H9 (cell line): ENCODE data around the gene AMDHD2. TPM values are rescaled to one million over a fixed set of nuclear protein-coding genes. Genes with fewer than 3 reads are reported as not detected.
"Not testable (repeated sequence)": the region's sequence is repeated elsewhere in the genome, so short reads cannot be mapped to it uniquely, and the experiment has no call there.

Experiments used
- DNase-seq: peaks from one replicate; pipeline ENCODE4 v3.0.0-alpha.2; 2017
- H2AFZ ChIP-seq: one replicate; pipeline ENCODE4 v1.6.1; 2013; ENCODE audit warnings: mild to moderate bottlenecking, low read length, control low read depth, moderate library complexity
- H2AK5ac ChIP-seq: 2 replicates; pipeline ENCODE4 v1.6.1; 2013; ENCODE audit warnings: low read length, control low read depth, mixed read lengths; ENCODE audit not compliant: insufficient read length
- H2BK120ac ChIP-seq: one replicate; pipeline ENCODE4 v1.6.1; 2013; ENCODE audit warnings: low read depth, mild to moderate bottlenecking, low read length, control low read depth, inconsistent platforms; ENCODE audit not compliant: poor library complexity, severe bottlenecking
- H2BK12ac ChIP-seq: 2 replicates; pipeline ENCODE4 v1.6.1; 2013; ENCODE audit warnings: low read length, control low read depth, mixed read lengths, low read depth; ENCODE audit not compliant: insufficient read length
- H2BK15ac ChIP-seq: 2 replicates; pipeline ENCODE4 v1.6.1; 2013; ENCODE audit warnings: low read depth, low read length, control low read depth
- H2BK20ac ChIP-seq: one replicate; pipeline ENCODE4 v1.6.1; 2013; ENCODE audit warnings: low read depth, mild to moderate bottlenecking, low read length, control low read depth, inconsistent platforms; ENCODE audit not compliant: poor library complexity, severe bottlenecking
- H2BK5ac ChIP-seq: 2 replicates; pipeline ENCODE4 v1.6.1; 2013; ENCODE audit warnings: low read length, control low read depth, mixed read lengths; ENCODE audit not compliant: insufficient read length
- H3K14ac ChIP-seq: 2 replicates; pipeline ENCODE4 v1.6.1; 2013; ENCODE audit warnings: low read length, control low read depth; ENCODE audit not compliant: insufficient read depth
- H3K18ac ChIP-seq: 2 replicates; pipeline ENCODE4 v1.6.1; 2013; ENCODE audit warnings: low read depth, mild to moderate bottlenecking, mixed read lengths, low read length, control low read depth; ENCODE audit not compliant: insufficient read length
- H3K23ac ChIP-seq: 2 replicates; pipeline ENCODE4 v1.6.1; 2013; ENCODE audit warnings: low read length, control low read depth, mixed read lengths, low read depth; ENCODE audit not compliant: insufficient read length
- H3K23me2 ChIP-seq: 2 replicates; pipeline ENCODE4 v1.6.1; 2013; ENCODE audit warnings: low read depth, mild to moderate bottlenecking, mixed read lengths, low read length, control low read depth; ENCODE audit not compliant: insufficient read length, poor library complexity, severe bottlenecking
- H3K27ac ChIP-seq: 2 replicates; pipeline ENCODE4 v1.5.1; 2013; ENCODE audit warnings: low read length, control low read depth, mixed read lengths, low read depth; ENCODE audit not compliant: insufficient read length
- H3K27me3 ChIP-seq: 2 replicates; pipeline ENCODE4 v1.6.1; 2013; ENCODE audit warnings: low read length, control low read depth, inconsistent platforms; ENCODE audit not compliant: insufficient read depth
- H3K4ac ChIP-seq: 2 replicates; pipeline ENCODE4 v1.6.1; 2013; ENCODE audit warnings: low read depth, mild to moderate bottlenecking, control low read depth, inconsistent platforms, low read length, moderate library complexity
- H3K4me1 ChIP-seq: 2 replicates; pipeline ENCODE4 v1.6.1; 2013; ENCODE audit warnings: low read length, control low read depth, inconsistent platforms; ENCODE audit not compliant: insufficient read depth
- H3K4me2 ChIP-seq: 2 replicates; pipeline ENCODE4 v1.6.1; 2013; ENCODE audit warnings: low read length, control low read depth, mixed read lengths; ENCODE audit not compliant: insufficient read length, insufficient read depth
- H3K56ac ChIP-seq: 2 replicates; pipeline ENCODE4 v1.6.1; 2013; ENCODE audit warnings: low read depth, mild to moderate bottlenecking, mixed read lengths, low read length, control low read depth; ENCODE audit not compliant: insufficient read length
- H3K79me1 ChIP-seq: 2 replicates; pipeline ENCODE4 v1.6.1; 2013; ENCODE audit warnings: low read depth, mild to moderate bottlenecking, moderate library complexity, low read length, control low read depth, inconsistent platforms; ENCODE audit not compliant: insufficient read depth, poor library complexity, severe bottlenecking
- H3K79me2 ChIP-seq: 2 replicates; pipeline ENCODE4 v1.6.1; 2013; ENCODE audit warnings: low read length, control low read depth, inconsistent platforms; ENCODE audit not compliant: insufficient read depth
- H3K9ac ChIP-seq: 2 replicates; pipeline ENCODE4 v1.6.1; 2013; ENCODE audit warnings: low read length, control low read depth, mixed read lengths; ENCODE audit not compliant: insufficient read length; ENCODE audit errors: extremely low read depth
- H3K9me3 ChIP-seq: one replicate; pipeline ENCODE4 v1.6.1; 2013; ENCODE audit warnings: low read depth, low read length, inconsistent platforms; ENCODE audit not compliant: control insufficient read depth
- H3T11ph ChIP-seq: one replicate; pipeline ENCODE4 v1.6.1; 2013; ENCODE audit warnings: mild to moderate bottlenecking, low read length, control low read depth, inconsistent platforms
- H4K20me1 ChIP-seq: one replicate; pipeline ENCODE4 v1.6.1; 2013; ENCODE audit not compliant: control insufficient read depth, insufficient read length, insufficient read depth
- H4K5ac ChIP-seq: 2 replicates; pipeline ENCODE4 v1.6.1; 2013; ENCODE audit warnings: low read depth, mild to moderate bottlenecking, mixed read lengths, low read length, control low read depth; ENCODE audit not compliant: insufficient read length
- H4K8ac ChIP-seq: replicated peaks from 2 replicates; pipeline ENCODE4 v1.6.1; 2013; ENCODE audit warnings: low read length, control low read depth, mixed read lengths, low read depth; ENCODE audit not compliant: insufficient read length
- H4K91ac ChIP-seq: 2 replicates; pipeline ENCODE4 v1.6.1; 2013; ENCODE audit warnings: low read depth, mild to moderate bottlenecking, moderate library complexity, mixed read lengths, low read length, control low read depth; ENCODE audit not compliant: insufficient read length
- H3K27ac Mint-ChIP-seq, 3 experiments: 2 replicates in 2 of 3; 3 replicates in 1 of 3; pipeline ENCODE4 v1.8.0; 2020 to 2021; ENCODE audit warnings: mixed read lengths in 3 of 3, mild to moderate bottlenecking in 1 of 3, moderate library complexity in 1 of 3
- H3K27me3 Mint-ChIP-seq: 2 replicates; pipeline ENCODE4 v1.8.0; 2021; ENCODE audit warnings: low read depth, mild to moderate bottlenecking, moderate library complexity, mixed read lengths
- H3K36me3 Mint-ChIP-seq, 3 experiments: 2 replicates in 2 of 3; 3 replicates in 1 of 3; pipeline ENCODE4 v1.8.0; 2020 to 2021; ENCODE audit warnings: low read depth in 3 of 3, mixed read lengths in 3 of 3; ENCODE audit not compliant: insufficient read depth in 1 of 3
- H3K4me1 Mint-ChIP-seq, 2 experiments: 2 replicates each; pipeline ENCODE4 v1.8.0; 2020; ENCODE audit warnings: mixed read lengths in 2 of 2
- H3K4me3 Mint-ChIP-seq, 2 experiments: 2 replicates in 1 of 2; 3 replicates in 1 of 2; pipeline ENCODE4 v1.8.0; 2020 to 2021; ENCODE audit warnings: mild to moderate bottlenecking in 2 of 2, mixed read lengths in 2 of 2, moderate library complexity in 1 of 2
- H3K9me3 Mint-ChIP-seq, 2 experiments: 2 replicates in 1 of 2; 3 replicates in 1 of 2; pipeline ENCODE4 v1.8.0; 2020; ENCODE audit warnings: mild to moderate bottlenecking in 2 of 2, mixed read lengths in 2 of 2, moderate library complexity in 1 of 2
- WGBS: extraction: QIAGEN DNeasy Blood & Tissue Kit; methylation state at CpG from one replicate; pipeline ENCODE4 v1.1.7; 2013; ENCODE audit warnings: missing lambda C conversion rate, low lambda C conversion rate, mixed read lengths; ENCODE audit not compliant: insufficient read length; ENCODE audit errors: extremely low coverage; 5-methylcytosine and 5-hydroxymethylcytosine counted together
- total RNA-seq: library from RNA; stranded (reverse); gene quantifications from 2 replicates; pipeline ENCODE4 v1.2.1, GENCODE V29; 2021
- TF ChIP-seq, protein P1 (sequence below): fragments of 200-600 bp; sonication (generic); conservative IDR thresholded peaks from 3 replicates; pipeline ENCODE4 v1.8.0; 2021; ENCODE audit warnings: antibody characterized with exemption, mild to moderate bottlenecking

Gene AMDHD2
- total RNA-seq, 1 experiment from 2014 or later: 61.5 TPM

DNA sequence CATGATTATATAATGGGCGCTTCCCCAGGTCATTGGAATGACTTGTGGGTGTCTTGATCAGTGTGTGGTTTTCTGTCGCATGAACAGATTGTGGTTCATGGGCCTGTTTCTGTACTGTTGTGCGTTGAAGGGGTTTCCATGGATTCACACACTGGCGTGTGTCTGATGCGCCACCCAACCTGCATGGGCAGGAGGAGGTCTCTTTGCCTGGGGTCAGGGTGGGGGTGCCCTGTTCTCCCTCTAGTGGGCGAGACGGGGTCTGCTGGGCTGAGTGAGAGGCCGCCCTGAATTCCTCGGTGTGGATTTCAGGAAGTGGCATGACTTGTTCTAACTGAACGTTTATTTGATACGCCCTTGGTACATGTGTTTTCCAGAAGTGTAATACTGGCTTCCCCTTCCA, 60.0 kb downstream of the AMDHD2 start:
- H2BK120ac ChIP-seq, H3K9ac ChIP-seq, H4K20me1 ChIP-seq, H4K5ac ChIP-seq, H3K27ac Mint-ChIP-seq, H3K4me2 ChIP-seq, H3K23me2 ChIP-seq, H3T11ph ChIP-seq, H3K14ac ChIP-seq, H3K4me3 Mint-ChIP-seq, H3K18ac ChIP-seq, H3K27ac ChIP-seq, H3K27me3 ChIP-seq, H3K79me1 ChIP-seq, H3K9me3 ChIP-seq, H3K27me3 Mint-ChIP-seq, H3K4ac ChIP-seq, H2BK5ac ChIP-seq, H2BK20ac ChIP-seq, H3K4me1 ChIP-seq, H3K79me2 ChIP-seq, H2BK15ac ChIP-seq, H2AK5ac ChIP-seq, H4K91ac ChIP-seq, H3K4me1 Mint-ChIP-seq, H4K8ac ChIP-seq, H3K9me3 Mint-ChIP-seq, H2BK12ac ChIP-seq, H2AFZ ChIP-seq, H3K36me3 Mint-ChIP-seq, H3K56ac ChIP-seq, H3K23ac ChIP-seq: not testable (repeated sequence)
- DNase-seq: peak; percentile 42
- WGBS: no CpG with 5 or more reads among the region's 11 CpGs
- TF ChIP-seq, protein P1, sequence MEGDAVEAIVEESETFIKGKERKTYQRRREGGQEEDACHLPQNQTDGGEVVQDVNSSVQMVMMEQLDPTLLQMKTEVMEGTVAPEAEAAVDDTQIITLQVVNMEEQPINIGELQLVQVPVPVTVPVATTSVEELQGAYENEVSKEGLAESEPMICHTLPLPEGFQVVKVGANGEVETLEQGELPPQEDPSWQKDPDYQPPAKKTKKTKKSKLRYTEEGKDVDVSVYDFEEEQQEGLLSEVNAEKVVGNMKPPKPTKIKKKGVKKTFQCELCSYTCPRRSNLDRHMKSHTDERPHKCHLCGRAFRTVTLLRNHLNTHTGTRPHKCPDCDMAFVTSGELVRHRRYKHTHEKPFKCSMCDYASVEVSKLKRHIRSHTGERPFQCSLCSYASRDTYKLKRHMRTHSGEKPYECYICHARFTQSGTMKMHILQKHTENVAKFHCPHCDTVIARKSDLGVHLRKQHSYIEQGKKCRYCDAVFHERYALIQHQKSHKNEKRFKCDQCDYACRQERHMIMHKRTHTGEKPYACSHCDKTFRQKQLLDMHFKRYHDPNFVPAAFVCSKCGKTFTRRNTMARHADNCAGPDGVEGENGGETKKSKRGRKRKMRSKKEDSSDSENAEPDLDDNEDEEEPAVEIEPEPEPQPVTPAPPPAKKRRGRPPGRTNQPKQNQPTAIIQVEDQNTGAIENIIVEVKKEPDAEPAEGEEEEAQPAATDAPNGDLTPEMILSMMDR: peak; percentile 46; the same call in 2 of the 3 replicates

DNA sequence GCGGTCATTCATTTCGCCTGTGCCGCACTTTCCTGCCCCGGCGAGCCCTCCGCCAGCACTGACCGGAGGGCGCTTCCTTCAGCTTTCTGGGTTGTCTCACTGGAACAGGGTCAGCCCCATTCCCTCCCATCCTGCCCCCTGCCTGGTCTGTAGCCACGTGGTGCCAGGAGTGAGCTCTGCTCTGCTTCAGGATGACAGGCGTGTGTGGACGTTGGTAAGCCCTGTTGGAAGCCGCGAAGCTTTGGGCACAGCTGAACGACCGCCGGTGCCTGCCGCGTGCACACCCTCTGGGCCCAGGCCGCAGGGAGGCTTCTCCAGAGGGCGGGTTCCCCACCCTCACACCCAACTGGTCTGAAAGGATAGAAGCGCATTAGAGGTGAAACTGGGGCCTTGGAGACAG, 60.6 kb downstream of the AMDHD2 start:
- not testable (repeated sequence) for H3K9me3 Mint-ChIP-seq, H3K18ac ChIP-seq, H3K27me3 Mint-ChIP-seq, H3K56ac ChIP-seq, H2BK5ac ChIP-seq, H2AK5ac ChIP-seq, H4K91ac ChIP-seq, H3K4me1 ChIP-seq, H3K4me3 Mint-ChIP-seq, H2BK15ac ChIP-seq, H4K5ac ChIP-seq, H3K4ac ChIP-seq, H4K20me1 ChIP-seq, H3K79me1 ChIP-seq, H3K79me2 ChIP-seq, H3K36me3 Mint-ChIP-seq, H3K14ac ChIP-seq, H3K4me2 ChIP-seq, H3K4me1 Mint-ChIP-seq, H2AFZ ChIP-seq, H3K27ac Mint-ChIP-seq, H3T11ph ChIP-seq, H3K9me3 ChIP-seq, H2BK12ac ChIP-seq, DNase-seq, H3K27ac ChIP-seq, H2BK20ac ChIP-seq, H4K8ac ChIP-seq, H2BK120ac ChIP-seq, H3K27me3 ChIP-seq, H3K9ac ChIP-seq, H3K23me2 ChIP-seq, H3K23ac ChIP-seq
- WGBS: no CpG with 5 or more reads among the region's 21 CpGs
